GM12872 (cell line): Measurements from ENCODE around the gene HRC.

Experiments
- CTCF ChIP-seq: IDR thresholded peaks from 3 replicates; pipeline ENCODE4 v1.5.1; 2011; ENCODE audit warnings: low read depth, mild to moderate bottlenecking, low read length, moderate library complexity; ENCODE audit not compliant: insufficient read depth

Gene HRC

GRCh38 chr19:49136771-49137171, 18.4 kb downstream of the HRC start:
- TF ChIP-seq CTCF: no peak

- TF ChIP-seq CTCF: no peak
These were observed 19.5 kb downstream of the HRC start for GRCh38 chr19:49135686-49136085.

GRCh38 chr19:49133621-49134454, 21.4 kb downstream of the HRC start:
- no peak for TF ChIP-seq CTCF

- no peak for TF ChIP-seq CTCF
These were observed 22.1 kb downstream of the HRC start for GRCh38 chr19:49132974-49133609.

- TF ChIP-seq CTCF: no peak
These were observed 24.9 kb downstream of the HRC start for GRCh38 chr19:49130325-49130724.

- no peak for TF ChIP-seq CTCF
These were observed 26.0 kb downstream of the HRC start for GRCh38 chr19:49129238-49129583.

- no peak for TF ChIP-seq CTCF
These were observed 26.5 kb downstream of the HRC start for GRCh38 chr19:49128545-49129237.
